PC-9 (cell line): ENCODE results near the gene C2CD2. TPM values are rescaled to one million over a fixed set of nuclear protein-coding genes. Genes with fewer than 3 reads are reported as not detected.

Experiments used
- BruUV-seq: library from RNA; stranded (reverse); fragments of 400-500 nt; replicated peaks from 2 replicates; lab custom pipeline; 2021; lab: Mats Ljungman, UMichigan
- CTCF ChIA-PET: fragments of 300-600 bp; sonication (Branson Sonifier 250); formaldehyde crosslinking; loops from one replicate; lab custom pipeline; 2022; ENCODE audit warnings: antibody characterized with exemption; lab: Charles Lee
- POLR2A ChIA-PET: fragments of 300-600 bp; sonication (Branson Sonifier 250); formaldehyde crosslinking; loops from one replicate; lab custom pipeline; 2022; ENCODE audit warnings: antibody characterized with exemption; ENCODE audit not compliant: unreplicated experiment; lab: Charles Lee
- DNase-seq, 2 experiments: peaks; one replicate each; pipeline versions ENCODE4 v3.0.0 to v3.0.0-alpha.2; 2015 to 2022; ENCODE audit warnings: mixed read lengths in 1 of 2
- H2AFZ ChIP-seq: fragments of 200-600 bp; sonication (generic); 2 replicates; pipeline ENCODE4 v1.8.1; 2017; ENCODE audit warnings: antibody characterized with exemption
- H3F3A ChIP-seq: fragments of 200-600 bp; sonication (generic); 2 replicates; pipeline ENCODE4 v1.8.1; 2017; ENCODE audit warnings: antibody characterized with exemption, mild to moderate bottlenecking, low read depth; ENCODE audit not compliant: insufficient read depth
- H3K27ac ChIP-seq: fragments of 200-600 bp; sonication (generic); 2 replicates; pipeline ENCODE4 v1.6.1; 2016; ENCODE audit warnings: mixed run types
- H3K27me3 ChIP-seq: fragments of 200-600 bp; sonication (generic); 2 replicates; pipeline ENCODE4 v1.6.1; 2016; ENCODE audit warnings: low read depth, mixed run types; ENCODE audit not compliant: insufficient read depth
- H3K36me3 ChIP-seq: fragments of 200-600 bp; sonication (generic); 2 replicates; pipeline ENCODE4 v1.6.1; 2016; ENCODE audit warnings: low read depth, mixed run types
- H3K4me1 ChIP-seq: fragments of 200-600 bp; sonication (generic); replicated peaks from 2 replicates; pipeline ENCODE4 v1.6.1; 2016; ENCODE audit warnings: mixed run types; ENCODE audit not compliant: insufficient read depth
- H3K4me2 ChIP-seq: fragments of 200-600 bp; sonication (generic); 2 replicates; pipeline ENCODE4 v1.6.1; 2017; ENCODE audit warnings: mixed run types
- H3K4me3 ChIP-seq: fragments of 200-600 bp; sonication (generic); 2 replicates; pipeline ENCODE4 v1.6.1; 2016; ENCODE audit warnings: mixed run types
- H3K79me2 ChIP-seq: fragments of 200-600 bp; sonication (generic); 2 replicates; pipeline ENCODE4 v1.6.1; 2017; ENCODE audit warnings: low read depth, mixed run types
- H3K9me2 ChIP-seq: fragments of 200-600 bp; sonication (generic); 2 replicates; pipeline ENCODE4 v1.8.1; 2017; ENCODE audit warnings: mild to moderate bottlenecking; ENCODE audit not compliant: insufficient read depth
- H3K9me3 ChIP-seq: fragments of 200-600 bp; sonication (generic); 2 replicates; pipeline ENCODE4 v1.8.1; 2016; ENCODE audit warnings: low read depth; ENCODE audit not compliant: insufficient read depth
- H4K20me1 ChIP-seq: fragments of 200-600 bp; sonication (generic); 2 replicates; pipeline ENCODE4 v1.8.1; 2017; ENCODE audit not compliant: insufficient read depth
- EZH2 ChIP-seq: fragments of 200-600 bp; sonication (generic); IDR thresholded peaks from 2 replicates; pipeline ENCODE4 v1.8.0; 2017; ENCODE audit warnings: antibody characterized with exemption, low read depth
- intact Hi-C: fragments of 100-400 bp; cut with micrococcal nuclease; formaldehyde crosslinking; loops from one replicate; pipeline ENCODE4 v1.10.0; 2022; ENCODE audit not compliant: unreplicated experiment
- total RNA-seq: library from RNA; stranded (reverse); gene quantifications from 2 replicates; pipeline ENCODE4 v1.2.3, GENCODE V29; 2021
- TF ChIP-seq, protein P1 (sequence below): fragments of 200-600 bp; sonication (generic); conservative IDR thresholded peaks from 2 replicates; pipeline ENCODE4 v1.6.1; 2017; ENCODE audit warnings: mixed run types, antibody characterized with exemption, mild to moderate bottlenecking, moderate library complexity

The C2CD2 gene
- total RNA-seq, 1 experiment from 2014 or later: 26.8 TPM

DNA sequence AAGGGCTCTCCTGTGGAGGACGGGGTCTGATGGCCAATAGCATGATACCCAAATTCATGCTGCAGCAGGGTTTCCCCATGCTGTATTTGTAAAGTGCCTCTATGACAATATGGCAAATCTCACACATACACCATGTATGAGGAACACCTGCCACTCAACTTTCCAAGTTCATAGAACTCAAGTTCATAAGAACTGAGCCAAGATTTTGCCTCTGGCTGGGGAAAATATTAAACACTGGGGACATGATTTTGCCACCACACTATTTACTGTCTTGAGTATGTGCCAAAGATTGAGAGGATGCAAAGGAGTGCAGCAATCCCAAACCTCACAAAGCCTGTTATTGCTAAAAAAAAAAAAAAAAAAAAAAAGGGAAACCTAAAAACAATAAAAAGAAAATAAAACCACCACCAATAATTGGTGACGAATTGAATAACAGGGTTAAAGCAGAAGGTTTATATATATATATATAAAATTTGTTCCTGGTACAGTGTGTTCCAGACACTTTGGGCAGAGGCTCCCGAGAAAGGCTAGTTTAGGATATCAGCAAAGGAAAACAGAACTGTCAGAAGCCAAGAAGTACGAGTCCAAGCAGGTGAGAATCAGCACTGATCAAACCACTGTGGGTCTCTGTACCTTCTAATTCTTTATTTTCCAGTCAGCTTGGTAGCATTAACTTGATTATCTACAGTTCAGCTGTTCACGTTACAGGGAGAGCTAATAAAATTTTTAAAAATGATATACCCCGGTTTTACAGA lies 32.0 kb upstream of the C2CD2 start:
- H3K36me3 ChIP-seq: no peaks in the 10 kb centered on the region; the same call in 1 of the 2 replicates
- DNase-seq: no peak
- intact Hi-C loops: no loop called here
- H3K27ac ChIP-seq: no peak overlapping the region
- no peak overlapping the region for H3K4me2 ChIP-seq
- no peak overlapping the region for H2AFZ ChIP-seq
- BruUV-seq: no TSS peak
- no peaks in the 10 kb centered on the region for H3K9me3 ChIP-seq
- no peaks in the 10 kb centered on the region for H3K79me2 ChIP-seq
- H3F3A ChIP-seq: no peaks in the 10 kb centered on the region
- no peaks in the 10 kb centered on the region for H3K9me2 ChIP-seq
- ChIA-PET CTCF (no interaction called here), POLR2A (no interaction called here)
- H3K27me3 ChIP-seq: no peaks in the 10 kb centered on the region
- H4K20me1 ChIP-seq: no peaks in the 10 kb centered on the region
- no peak overlapping the region for H3K4me3 ChIP-seq
- TF ChIP-seq, protein P1, sequence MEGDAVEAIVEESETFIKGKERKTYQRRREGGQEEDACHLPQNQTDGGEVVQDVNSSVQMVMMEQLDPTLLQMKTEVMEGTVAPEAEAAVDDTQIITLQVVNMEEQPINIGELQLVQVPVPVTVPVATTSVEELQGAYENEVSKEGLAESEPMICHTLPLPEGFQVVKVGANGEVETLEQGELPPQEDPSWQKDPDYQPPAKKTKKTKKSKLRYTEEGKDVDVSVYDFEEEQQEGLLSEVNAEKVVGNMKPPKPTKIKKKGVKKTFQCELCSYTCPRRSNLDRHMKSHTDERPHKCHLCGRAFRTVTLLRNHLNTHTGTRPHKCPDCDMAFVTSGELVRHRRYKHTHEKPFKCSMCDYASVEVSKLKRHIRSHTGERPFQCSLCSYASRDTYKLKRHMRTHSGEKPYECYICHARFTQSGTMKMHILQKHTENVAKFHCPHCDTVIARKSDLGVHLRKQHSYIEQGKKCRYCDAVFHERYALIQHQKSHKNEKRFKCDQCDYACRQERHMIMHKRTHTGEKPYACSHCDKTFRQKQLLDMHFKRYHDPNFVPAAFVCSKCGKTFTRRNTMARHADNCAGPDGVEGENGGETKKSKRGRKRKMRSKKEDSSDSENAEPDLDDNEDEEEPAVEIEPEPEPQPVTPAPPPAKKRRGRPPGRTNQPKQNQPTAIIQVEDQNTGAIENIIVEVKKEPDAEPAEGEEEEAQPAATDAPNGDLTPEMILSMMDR: no peak
- no peak for TF ChIP-seq EZH2
- H3K4me1 ChIP-seq: no peaks in the 10 kb centered on the region

DNA sequence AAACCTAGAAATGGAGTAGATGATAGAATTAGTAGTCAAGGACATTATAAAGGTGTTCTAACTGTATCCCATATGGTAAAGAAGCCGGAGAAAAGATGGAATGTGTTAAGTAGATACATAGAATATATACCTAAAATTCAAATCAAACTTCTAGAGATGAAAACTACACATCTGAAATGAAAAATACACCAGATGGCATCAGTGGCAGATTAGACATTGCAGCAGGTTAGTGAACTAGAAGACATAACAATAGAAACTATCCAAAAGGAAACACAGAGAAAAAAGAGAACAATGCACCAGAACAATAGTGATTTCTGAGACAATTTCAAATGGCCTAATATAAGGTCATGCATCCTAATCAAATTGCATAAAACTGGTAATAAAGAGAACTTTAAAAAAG lies 29.4 kb upstream of the C2CD2 start:
- Histone ChIP-seq H3K4me1 (no peaks in the 10 kb centered on the region), H3K9me3 (no peaks in the 10 kb centered on the region), H3K79me2 (no peaks in the 10 kb centered on the region), H3F3A (no peaks in the 10 kb centered on the region), H3K27ac (no peak overlapping the region), H3K27me3 (no peaks in the 10 kb centered on the region), H3K4me2 (no peak overlapping the region), H3K9me2 (no peaks in the 10 kb centered on the region), H4K20me1 (no peaks in the 10 kb centered on the region), H3K36me3 (no peaks in the 10 kb centered on the region; the same call in 1 of the 2 replicates), H3K4me3 (no peak overlapping the region), H2AFZ (no peak overlapping the region)
- POLR2A ChIA-PET: no interaction called here
- TF ChIP-seq EZH2: no peak
- TF ChIP-seq, protein P1: no peak
- no TSS peak for BruUV-seq
- CTCF ChIA-PET: no interaction called here
- intact Hi-C loops: no loop called here
- DNase-seq: no peak

DNA sequence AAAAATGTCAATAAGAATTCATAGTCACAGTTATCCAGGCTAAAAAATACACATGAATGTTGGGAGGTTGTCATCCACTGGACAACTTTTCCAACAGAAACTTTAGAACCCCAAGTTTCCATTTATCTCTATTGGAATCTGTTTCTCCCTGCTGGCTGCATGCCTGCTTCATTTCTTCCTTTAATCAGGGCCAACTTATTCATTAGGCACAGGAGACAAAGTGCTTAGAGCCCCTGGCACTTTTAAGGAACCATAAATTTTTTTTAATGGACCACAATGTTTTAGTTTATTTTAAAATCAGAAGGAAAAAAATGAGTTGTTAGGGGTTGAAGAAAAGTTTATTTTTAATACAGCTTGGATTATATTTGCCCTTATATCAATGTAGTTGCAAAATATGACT lies 26.7 kb upstream of the C2CD2 start:
- Histone ChIP-seq H3K9me3 (no peaks in the 10 kb centered on the region), H3K4me2 (no peak overlapping the region), H3K36me3 (no peaks in the 10 kb centered on the region), H3K79me2 (no peaks in the 10 kb centered on the region), H2AFZ (no peak overlapping the region), H3F3A (no peaks in the 10 kb centered on the region), H3K4me1 (no peaks in the 10 kb centered on the region), H4K20me1 (no peaks in the 10 kb centered on the region), H3K9me2 (no peaks in the 10 kb centered on the region), H3K27me3 (no peaks in the 10 kb centered on the region), H3K4me3 (no peak overlapping the region), H3K27ac (no peak overlapping the region)
- DNase-seq: no peak
- TF ChIP-seq, protein P1: no peak
- no peak for TF ChIP-seq EZH2
- ChIA-PET POLR2A (no interaction called here), CTCF (no interaction called here)
- no TSS peak for BruUV-seq
- intact Hi-C loops: no loop called here
